WTC11 (cell line): ENCODE measurements around the gene SLC7A10.

Source experiments
- CTCF ChIP-seq: fragments of 200-600 bp; IDR thresholded peaks from 2 replicates; pipeline ENCODE4 v1.8.0; 2022; ENCODE audit warnings: antibody characterized with exemption
- IRF2 ChIP-seq: sonication (generic); formaldehyde crosslinking; IDR thresholded peaks from 2 replicates; pipeline ENCODE4 v1.8.0; 2022; ENCODE audit warnings: low read depth, missing genetic modification reagents, borderline replicate concordance
- ZNF425 ChIP-seq: fragments of 250-450 bp; sonication (Bioruptor Pico); conservative IDR thresholded peaks from 2 replicates; pipeline ENCODE4 v1.9.0; 2021; ENCODE audit warnings: mild to moderate bottlenecking

GRCh38 chr19:33235996-33236350 is 10.3 kb upstream of the SLC7A10 start:
- TF ChIP-seq IRF2 (no peak), CTCF (no peak), ZNF425 (CRISPR knock-in tag) (no peak)
